ENCODE measurements around the gene RABGAP1L.
"Not testable (repeated sequence)": the region's sequence is repeated elsewhere in the genome, so short reads cannot be mapped to it uniquely, and the experiment has no call there.

RABGAP1L gene

GRCh38 chr1:174568551-174568950 is 409.2 kb downstream of the RABGAP1L start:
- no peak for DNase-seq (ENCODE audit: low spot score)

- DNase-seq (ENCODE audit: low spot score), result no peak
Measured at GRCh38 chr1:174569240-174569639, 409.9 kb downstream of the RABGAP1L start.

- no peak for DNase-seq (ENCODE audit: low spot score)
Measured at GRCh38 chr1:174572771-174573170, 413.5 kb downstream of the RABGAP1L start.

GRCh38 chr1:174576120-174576519 is 416.8 kb downstream of the RABGAP1L start:
- DNase-seq (ENCODE audit: low spot score), result not testable (repeated sequence)

GRCh38 chr1:174577681-174578080 is 418.4 kb downstream of the RABGAP1L start:
- no peak for DNase-seq (ENCODE audit: low spot score)

GRCh38 chr1:174580801-174581200 is 421.5 kb downstream of the RABGAP1L start:
- DNase-seq (ENCODE audit: low spot score), result no peak

- no peak for DNase-seq (ENCODE audit: low spot score)
Measured at GRCh38 chr1:174583316-174583715, 424.0 kb downstream of the RABGAP1L start.

GRCh38 chr1:174584071-174584470 is 424.8 kb downstream of the RABGAP1L start:
- DNase-seq (ENCODE audit: low spot score), result no peak

- not testable (repeated sequence) for DNase-seq (ENCODE audit: low spot score)
Measured at GRCh38 chr1:174588618-174589017, 429.3 kb downstream of the RABGAP1L start.

- DNase-seq (ENCODE audit: low spot score), result no peak
Measured at GRCh38 chr1:174605198-174605597, 445.9 kb downstream of the RABGAP1L start.

GRCh38 chr1:174606471-174606870 is 447.2 kb downstream of the RABGAP1L start:
- no peak for DNase-seq (ENCODE audit: low spot score)

GRCh38 chr1:174617905-174618304 is 458.6 kb downstream of the RABGAP1L start:
- DNase-seq (ENCODE audit: low spot score), result not testable (repeated sequence)

- DNase-seq (ENCODE audit: low spot score), result no peak
Measured at GRCh38 chr1:174623324-174624035, 464.2 kb downstream of the RABGAP1L start.

GRCh38 chr1:174626031-174627025 is 467.0 kb downstream of the RABGAP1L start:
- DNase-seq (ENCODE audit: low spot score), result no peak

GRCh38 chr1:174637487-174637886 is 478.2 kb downstream of the RABGAP1L start:
- no peak for DNase-seq (ENCODE audit: low spot score)

- no peak for DNase-seq (ENCODE audit: low spot score)
Measured at GRCh38 chr1:174639461-174639860, 480.1 kb downstream of the RABGAP1L start.

- no peak for DNase-seq (ENCODE audit: low spot score)
Measured at GRCh38 chr1:174640783-174641182, 481.5 kb downstream of the RABGAP1L start.

GRCh38 chr1:174642393-174642792 is 483.1 kb downstream of the RABGAP1L start:
- no peak for DNase-seq (ENCODE audit: low spot score)

GRCh38 chr1:174643206-174643605 is 483.9 kb downstream of the RABGAP1L start:
- no peak for DNase-seq (ENCODE audit: low spot score)

GRCh38 chr1:174649572-174649971 is 490.3 kb downstream of the RABGAP1L start:
- not testable (repeated sequence) for DNase-seq (ENCODE audit: low spot score)

GRCh38 chr1:174652569-174653280 is 493.4 kb downstream of the RABGAP1L start:
- no peak for DNase-seq (ENCODE audit: low spot score)

GRCh38 chr1:174654560-174654959 is 495.2 kb downstream of the RABGAP1L start:
- no peak for DNase-seq (ENCODE audit: low spot score)
